Activated T-helper 17 cell treated with anti-CD3 and anti-CD28 coated beads, Interleukin-2, amount 50 U/mL, for 72 hours (primary cell): ENCODE results near the gene NMRK2. TPM values are rescaled to one million over a fixed set of nuclear protein-coding genes. Genes with fewer than 3 reads are reported as not detected.
"Not testable (repeated sequence)": the region's sequence is repeated elsewhere in the genome, so short reads cannot be mapped to it uniquely, and the experiment has no call there.

Source experiments
- ATAC-seq: fragments of 150-1000 bp; cut with Tn5 transposase; replicated peaks from 2 replicates; pipeline ENCODE4 v1.10.0; 2021; ENCODE audit warnings: mild to moderate bottlenecking, moderate library complexity
- H3K27ac Mint-ChIP-seq: one replicate; pipeline ENCODE4 v1.8.0; 2022; ENCODE audit warnings: mixed read lengths
- H3K27me3 Mint-ChIP-seq: one replicate; pipeline ENCODE4 v1.8.0; 2022; ENCODE audit warnings: mixed read lengths
- H3K36me3 Mint-ChIP-seq: one replicate; pipeline ENCODE4 v1.8.0; 2022; ENCODE audit warnings: low read depth, mild to moderate bottlenecking, mixed read lengths
- H3K4me1 Mint-ChIP-seq: one replicate; pipeline ENCODE4 v1.8.0; 2022; ENCODE audit warnings: mixed read lengths
- H3K4me3 Mint-ChIP-seq: one replicate; pipeline ENCODE4 v1.8.0; 2022; ENCODE audit warnings: mild to moderate bottlenecking, mixed read lengths
- H3K9me3 Mint-ChIP-seq: one replicate; pipeline ENCODE4 v1.8.0; 2022; ENCODE audit warnings: mixed read lengths
- total RNA-seq, 2 donors: library from RNA; stranded (reverse); gene quantifications; one replicate each; pipeline ENCODE4 v1.2.3, GENCODE V29; 2022

Gene NMRK2
- not detected for total RNA-seq

GRCh38 chr19:3932931-3933810, at the start of gene NMRK2:
NMRK2 (plus strand) TSS chr19:3933069; CDS start chr19:3933672, 603 bp downstream.
- Mint-ChIP-seq H3K9me3 (no peaks in the 10 kb centered on the region), H3K4me1 (no peaks in the 10 kb centered on the region), H3K4me3 (no peak within 1 kb of the TSS), H3K27me3 (peaks cover 6% of the 10 kb centered on the region), H3K36me3 (no peaks in the 10 kb centered on the region), H3K27ac (no peak within 1 kb of the TSS)
- ATAC-seq = no peak

- no peaks in the 10 kb centered on the region for H3K4me1 Mint-ChIP-seq
- H3K27ac Mint-ChIP-seq = no peak overlapping the region
- H3K27me3 Mint-ChIP-seq = peaks cover 3% of the 10 kb centered on the region
Observed at GRCh38 chr19:3890591-3890990, 42.3 kb upstream of the NMRK2 start.

GRCh38 chr19:3893509-3894179, 39.2 kb upstream of the NMRK2 start:
- no peak overlapping the region for H3K27ac Mint-ChIP-seq
- no peak overlapping the region for H3K4me3 Mint-ChIP-seq
- no peaks in the 10 kb centered on the region for H3K9me3 Mint-ChIP-seq
- no peaks in the 10 kb centered on the region for H3K36me3 Mint-ChIP-seq
- no peaks in the 10 kb centered on the region for H3K4me1 Mint-ChIP-seq
- H3K27me3 Mint-ChIP-seq = peaks cover 3% of the 10 kb centered on the region
- ATAC-seq = no peak

More at GRCh38 chr19:3890591-3890990, 42.3 kb upstream of the NMRK2 start:
- Mint-ChIP-seq H3K9me3 (no peaks in the 10 kb centered on the region), H3K4me3 (no peak overlapping the region), H3K36me3 (no peaks in the 10 kb centered on the region)
- ATAC-seq = no peak

GRCh38 chr19:3894959-3895358, 37.9 kb upstream of the NMRK2 start:
- H3K4me1 Mint-ChIP-seq = not testable (repeated sequence)

GRCh38 chr19:3895788-3896187, 37.1 kb upstream of the NMRK2 start:
- no peak for ATAC-seq
- H3K4me3 Mint-ChIP-seq = no peak overlapping the region

More at GRCh38 chr19:3894959-3895358, 37.9 kb upstream of the NMRK2 start:
- not testable (repeated sequence) for ATAC-seq, H3K9me3 Mint-ChIP-seq, H3K27me3 Mint-ChIP-seq, H3K4me3 Mint-ChIP-seq, H3K27ac Mint-ChIP-seq, H3K36me3 Mint-ChIP-seq

GRCh38 chr19:3897936-3898335, 34.9 kb upstream of the NMRK2 start:
- Mint-ChIP-seq H3K36me3 (no peaks in the 10 kb centered on the region), H3K9me3 (peaks cover 4% of the 10 kb centered on the region), H3K4me3 (no peak overlapping the region), H3K27me3 (peaks cover 3% of the 10 kb centered on the region), H3K27ac (no peak overlapping the region), H3K4me1 (no peaks in the 10 kb centered on the region)
- ATAC-seq = no peak

More at GRCh38 chr19:3895788-3896187, 37.1 kb upstream of the NMRK2 start:
- Mint-ChIP-seq H3K27me3 (peaks cover 3% of the 10 kb centered on the region), H3K4me1 (no peaks in the 10 kb centered on the region), H3K36me3 (no peaks in the 10 kb centered on the region), H3K27ac (no peak overlapping the region), H3K9me3 (peaks cover 4% of the 10 kb centered on the region)

GRCh38 chr19:3898426-3898825, 34.4 kb upstream of the NMRK2 start:
- no peak overlapping the region for H3K4me3 Mint-ChIP-seq
- H3K9me3 Mint-ChIP-seq = peaks cover 4% of the 10 kb centered on the region
- peaks cover 3% of the 10 kb centered on the region for H3K27me3 Mint-ChIP-seq
- no peak overlapping the region for H3K27ac Mint-ChIP-seq
- no peak for ATAC-seq
- H3K36me3 Mint-ChIP-seq = no peaks in the 10 kb centered on the region
- no peaks in the 10 kb centered on the region for H3K4me1 Mint-ChIP-seq

GRCh38 chr19:3899531-3900294, 33.2 kb upstream of the NMRK2 start:
- H3K4me1 Mint-ChIP-seq = no peaks in the 10 kb centered on the region
- peaks cover 3% of the 10 kb centered on the region for H3K27me3 Mint-ChIP-seq
- no peak overlapping the region for H3K4me3 Mint-ChIP-seq
- ATAC-seq = no peak
- H3K27ac Mint-ChIP-seq = no peak overlapping the region
- H3K36me3 Mint-ChIP-seq = no peaks in the 10 kb centered on the region
- peaks cover 4% of the 10 kb centered on the region for H3K9me3 Mint-ChIP-seq

GRCh38 chr19:3902317-3902973, 30.4 kb upstream of the NMRK2 start:
- H3K27ac Mint-ChIP-seq = no peak overlapping the region
- peaks cover 4% of the 10 kb centered on the region for H3K9me3 Mint-ChIP-seq
- ATAC-seq = no peak
- no peak overlapping the region for H3K4me3 Mint-ChIP-seq
- no peaks in the 10 kb centered on the region for H3K27me3 Mint-ChIP-seq
- no peaks in the 10 kb centered on the region for H3K36me3 Mint-ChIP-seq
- no peaks in the 10 kb centered on the region for H3K4me1 Mint-ChIP-seq

GRCh38 chr19:3904233-3904632, 28.6 kb upstream of the NMRK2 start:
- Mint-ChIP-seq H3K9me3 (no peaks in the 10 kb centered on the region), H3K36me3 (no peaks in the 10 kb centered on the region), H3K4me1 (no peaks in the 10 kb centered on the region), H3K4me3 (no peak overlapping the region), H3K27ac (no peak overlapping the region), H3K27me3 (no peaks in the 10 kb centered on the region)
- ATAC-seq = no peak

GRCh38 chr19:3907626-3908265, 25.1 kb upstream of the NMRK2 start:
- no peaks in the 10 kb centered on the region for H3K4me1 Mint-ChIP-seq
- no peak overlapping the region for H3K4me3 Mint-ChIP-seq
- no peaks in the 10 kb centered on the region for H3K27me3 Mint-ChIP-seq
- H3K9me3 Mint-ChIP-seq = no peaks in the 10 kb centered on the region
- H3K27ac Mint-ChIP-seq = no peak overlapping the region
- H3K36me3 Mint-ChIP-seq = no peaks in the 10 kb centered on the region
- no peak for ATAC-seq

- H3K27me3 Mint-ChIP-seq = no peaks in the 10 kb centered on the region
- no peak for ATAC-seq
- no peak overlapping the region for H3K27ac Mint-ChIP-seq
- H3K4me3 Mint-ChIP-seq = no peak overlapping the region
- no peaks in the 10 kb centered on the region for H3K9me3 Mint-ChIP-seq
- H3K4me1 Mint-ChIP-seq = no peaks in the 10 kb centered on the region
- no peaks in the 10 kb centered on the region for H3K36me3 Mint-ChIP-seq
Observed at GRCh38 chr19:3908266-3909054, 24.4 kb upstream of the NMRK2 start.

GRCh38 chr19:3910105-3910504, 22.8 kb upstream of the NMRK2 start:
- H3K4me1 Mint-ChIP-seq = no peaks in the 10 kb centered on the region
- H3K27ac Mint-ChIP-seq = no peak overlapping the region
- no peaks in the 10 kb centered on the region for H3K9me3 Mint-ChIP-seq
- no peaks in the 10 kb centered on the region for H3K36me3 Mint-ChIP-seq
- no peak overlapping the region for H3K4me3 Mint-ChIP-seq
- ATAC-seq = no peak
- no peaks in the 10 kb centered on the region for H3K27me3 Mint-ChIP-seq
